GM12891 (cell line): Measurements from ENCODE around the gene EXO1.

Experiments used
- POLR2A ChIP-seq: IDR thresholded peaks from 2 replicates; pipeline ENCODE4 v1.6.1; 2011; ENCODE audit warnings: low read depth, low read length, control low read depth
- POLR2AphosphoS5 ChIP-seq: IDR thresholded peaks from 2 replicates; pipeline ENCODE4 v1.6.1; 2011; ENCODE audit warnings: low read depth, low read length, control low read depth
- TAF1 ChIP-seq: IDR thresholded peaks from 2 replicates; pipeline ENCODE4 v1.6.1; 2011; ENCODE audit warnings: low read depth, low read length, control low read depth

GRCh38 chr1:241828463-241829021 is 19.5 kb upstream of the EXO1 start:
- no peak for TF ChIP-seq POLR2AphosphoS5
- no peak for TF ChIP-seq POLR2A
- no peak for TF ChIP-seq TAF1
